Testis (tissue), 2 donors: ENCODE data around the gene AASDH.

Experiments used
- CTCF ChIP-seq, 3 experiments: fragments of 450-650 bp in 2 of 3; fragments of 200-600 bp in 1 of 3; sonication (generic) in 1 of 3; IDR thresholded peaks; one replicate each; pipeline ENCODE4 v1.5.1; 2016 to 2019; ENCODE audit warnings: antibody characterized with exemption in 3 of 3, mild to moderate bottlenecking in 2 of 3, moderate library complexity in 1 of 3
- POLR2A ChIP-seq: fragments of 450-650 bp; IDR thresholded peaks from one replicate; pipeline ENCODE4 v1.6.1; 2017; ENCODE audit warnings: antibody characterized with exemption, mild to moderate bottlenecking, moderate library complexity

GRCh38 chr4:56330691-56331090 lies 56.6 kb downstream of the AASDH start:
- no peak for TF ChIP-seq POLR2A
- no peak for TF ChIP-seq CTCF (IDR thresholded peaks at IDR 0.05)
